Peyer's patch (tissue), 4 donors: ENCODE measurements around the gene DCHS2.

Experiments
- CTCF ChIP-seq, 6 experiments: fragments of 450-650 bp in 4 of 6; fragments of 200-600 bp in 2 of 6; sonication (generic) in 1 of 6; IDR thresholded peaks; one replicate each; pipeline ENCODE4 v1.5.1; 2017 to 2019; ENCODE audit warnings: antibody characterized with exemption in 6 of 6, mild to moderate bottlenecking in 3 of 6, moderate library complexity in 1 of 6
- POLR2A ChIP-seq, 2 donors: fragments of 450-650 bp; IDR thresholded peaks; one replicate each; pipeline ENCODE4 v1.5.1; 2017; ENCODE audit warnings: antibody characterized with exemption in 2 of 2, mild to moderate bottlenecking in 2 of 2, moderate library complexity in 2 of 2

GRCh38 chr4:154471526-154472331, 19.9 kb downstream of the DCHS2 start:
- TF ChIP-seq CTCF (IDR thresholded peaks at IDR 0.05) (no peak), POLR2A (IDR thresholded peaks at IDR 0.05) (no peak)
